SK-N-SH (cell line): ENCODE results near the gene ANLN. TPM values are rescaled to one million over a fixed set of nuclear protein-coding genes. Genes with fewer than 3 reads are reported as not detected.

Experiments used
- CTCF ChIA-PET: fragments of 300-600, 350-600 bp; formaldehyde crosslinking; extraction: SDS; loops from one replicate; lab custom pipeline; 2021; lab: Yijun Ruan, JAX
- POLR2A ChIA-PET: fragments of 350-600 bp; sonication (Branson Sonifier 250); formaldehyde crosslinking; extraction: SDS; loops from one replicate; lab custom pipeline; 2020; ENCODE audit warnings: antibody characterized with exemption, inconsistent platforms; lab: Yijun Ruan, JAX
- DNase-seq: peaks from one replicate; pipeline ENCODE4 v3.0.0; 2012
- H2AFZ ChIP-seq: fragments of 200-600 bp; sonication (generic); 2 replicates; pipeline ENCODE4 v1.8.1; 2016; ENCODE audit warnings: antibody characterized with exemption, mild to moderate bottlenecking, low read depth
- H3F3A ChIP-seq: fragments of 200-600 bp; sonication (generic); replicated peaks from 2 replicates; pipeline ENCODE3; 2016; ENCODE audit warnings: antibody characterized with exemption, mild to moderate bottlenecking; ENCODE audit not compliant: insufficient read depth
- H3K27ac ChIP-seq, 2 experiments: fragments of 200-500 bp in 1 of 2; fragments of 200-600 bp in 1 of 2; sonication (Bioruptor generic) in 1 of 2; sonication (generic), shearing (Covaris generic) in 1 of 2; 2 replicates each; pipeline versions ENCODE4 v1.5.1 to v1.6.1; 2014 to 2016; ENCODE audit warnings: low read depth in 2 of 2, inconsistent platforms in 1 of 2, low read length in 1 of 2, mild to moderate bottlenecking in 1 of 2, mixed read lengths in 1 of 2
- H3K27me3 ChIP-seq: fragments of 200-600 bp; sonication (generic), shearing (Covaris generic); 2 replicates; pipeline ENCODE4 v1.6.1; 2016; ENCODE audit warnings: mixed run types; ENCODE audit not compliant: insufficient read depth
- H3K36me3 ChIP-seq, 2 experiments: fragments of 200-500 bp in 1 of 2; fragments of 200-600 bp in 1 of 2; sonication (Bioruptor generic) in 1 of 2; sonication (generic) in 1 of 2; replicated peaks in 1 of 2; 2 replicates each; pipeline versions ENCODE3 to v1.5.1; 2014 to 2016; ENCODE audit warnings: low read length in 1 of 2, mild to moderate bottlenecking in 1 of 2; ENCODE audit not compliant: insufficient read depth in 2 of 2, control insufficient read depth in 1 of 2
- H3K4me1 ChIP-seq, 2 experiments: fragments of 200-500 bp in 1 of 2; fragments of 200-600 bp in 1 of 2; sonication (Bioruptor generic) in 1 of 2; sonication (generic), shearing (Covaris generic) in 1 of 2; 2 replicates each; pipeline versions ENCODE4 v1.5.1 to v1.6.1; 2014 to 2016; ENCODE audit warnings: low read depth in 1 of 2, low read length in 1 of 2, mixed run types in 1 of 2; ENCODE audit not compliant: insufficient read depth in 2 of 2, control insufficient read depth in 1 of 2
- H3K4me2 ChIP-seq: fragments of 200-600 bp; sonication (generic), shearing (Covaris generic); 2 replicates; pipeline ENCODE4 v1.6.1; 2017; ENCODE audit warnings: mixed run types
- H3K4me3 ChIP-seq, 2 experiments: fragments of 200-500 bp in 1 of 2; fragments of 200-600 bp in 1 of 2; sonication (Bioruptor generic) in 1 of 2; sonication (generic), shearing (Covaris generic) in 1 of 2; 2 replicates each; pipeline versions ENCODE4 v1.5.1 to v1.8.1; 2014 to 2016; ENCODE audit warnings: low read depth in 2 of 2, inconsistent platforms in 1 of 2, low read length in 1 of 2, mild to moderate bottlenecking in 1 of 2, mixed read lengths in 1 of 2, moderate library complexity in 1 of 2
- H3K79me2 ChIP-seq: fragments of 200-600 bp; sonication (generic); 2 replicates; pipeline ENCODE4 v1.8.1; 2017; ENCODE audit warnings: mild to moderate bottlenecking; ENCODE audit not compliant: insufficient read depth
- H3K9ac ChIP-seq: fragments of 200-600 bp; sonication (generic); 2 replicates; pipeline ENCODE4 v1.6.1; 2017; ENCODE audit warnings: mixed run types
- H3K9me2 ChIP-seq: fragments of 200-600 bp; sonication (generic); 2 replicates; pipeline ENCODE4 v1.6.1; 2017; ENCODE audit warnings: mixed run types
- H3K9me3 ChIP-seq: fragments of 200-600 bp; sonication (generic); 2 replicates; pipeline ENCODE4 v1.6.1; 2017; ENCODE audit warnings: mixed run types, mild to moderate bottlenecking, moderate library complexity
- H4K20me1 ChIP-seq: fragments of 200-600 bp; sonication (generic); 2 replicates; pipeline ENCODE4 v1.6.1; 2017; ENCODE audit warnings: mild to moderate bottlenecking, mixed run types; ENCODE audit not compliant: insufficient read depth
- CHD2 ChIP-seq: fragments of 150-350 bp; IDR thresholded peaks from 2 replicates; pipeline ENCODE4 v1.6.1; 2018; ENCODE audit warnings: low read length; ENCODE audit not compliant: partially characterized antibody
- EP300 ChIP-seq, 2 experiments: IDR thresholded peaks; 2 replicates each; pipeline versions ENCODE4 v1.4.0 to v1.6.1; 2012; ENCODE audit warnings: borderline replicate concordance in 1 of 2, low read depth in 1 of 2, low read length in 1 of 2
- EZH2phosphoT487 ChIP-seq: fragments of 200-600 bp; sonication (generic); IDR thresholded peaks from 2 replicates; pipeline ENCODE4 v1.6.1; 2017; ENCODE audit warnings: low read depth, mixed run types, mild to moderate bottlenecking, antibody characterized with exemption, moderate library complexity, borderline replicate concordance
- FOSL2 ChIP-seq: IDR thresholded peaks from 2 replicates; pipeline ENCODE4 v1.4.0; 2012; ENCODE audit warnings: low read depth, mild to moderate bottlenecking, moderate library complexity, borderline replicate concordance
- FOXJ3 ChIP-seq: sonication (generic); formaldehyde crosslinking; IDR thresholded peaks from 2 replicates; pipeline ENCODE4 v1.5.1; 2020; ENCODE audit warnings: mild to moderate bottlenecking, missing genetic modification reagents
- FOXM1 ChIP-seq: IDR thresholded peaks from 2 replicates; pipeline ENCODE4 v1.4.0; 2012; ENCODE audit warnings: low read depth, mild to moderate bottlenecking
- GABPA ChIP-seq: IDR thresholded peaks from 2 replicates; pipeline ENCODE4 v1.4.0; 2012; ENCODE audit warnings: low read depth, mild to moderate bottlenecking
- GATA2 ChIP-seq: sonication (generic); formaldehyde crosslinking; IDR thresholded peaks from 2 replicates; pipeline ENCODE4 v1.5.0; 2020; ENCODE audit warnings: mild to moderate bottlenecking, missing genetic modification reagents
- JUND ChIP-seq: IDR thresholded peaks from 2 replicates; pipeline ENCODE4 v1.4.0; 2012
- MXI1 ChIP-seq: IDR thresholded peaks from 2 replicates; pipeline ENCODE4 v1.6.1; 2012; ENCODE audit warnings: mild to moderate bottlenecking, low read depth, low read length, improper control_type of control experiment
- NFIC ChIP-seq: IDR thresholded peaks from 2 replicates; pipeline ENCODE4 v1.4.0; 2012; ENCODE audit warnings: borderline replicate concordance
- PBX3 ChIP-seq: IDR thresholded peaks from 2 replicates; pipeline ENCODE4; 2012
- POLR2AphosphoS5 ChIP-seq: IDR thresholded peaks from 2 replicates; pipeline ENCODE4 v1.6.1; 2012; ENCODE audit warnings: low read depth, low read length
- RAD21 ChIP-seq: IDR thresholded peaks from 2 replicates; pipeline ENCODE4 v1.6.1; 2012; ENCODE audit warnings: mild to moderate bottlenecking, low read length
- SMC3 ChIP-seq: IDR thresholded peaks from 2 replicates; pipeline ENCODE4 v1.6.1; 2012; ENCODE audit warnings: low read depth, low read length, improper control_type of control experiment
- TCF12 ChIP-seq: IDR thresholded peaks from 2 replicates; pipeline ENCODE4 v1.4.0; 2012
- USF1 ChIP-seq: IDR thresholded peaks from 2 replicates; pipeline ENCODE4 v1.4.0; 2012; ENCODE audit warnings: low read depth, borderline replicate concordance
- ZBTB33 ChIP-seq: IDR thresholded peaks from 2 replicates; pipeline ENCODE4 v1.4.0; 2012; ENCODE audit warnings: low read depth, borderline replicate concordance
- WGBS: methylation state at CpG from one replicate; pipeline ENCODE4 v1.1.6; 2017; ENCODE audit warnings: low lambda C conversion rate; 5-methylcytosine and 5-hydroxymethylcytosine counted together
- polyA plus RNA-seq, 3 experiments: library from polyadenylated mRNA; depleted of rRNA; stranded (reverse); fragments of >200 nt; gene quantifications; 2 replicates each; pipeline ENCODE4 v1.2.3, GENCODE V29; 2012
- TF ChIP-seq, protein P1 (sequence below): fragments of 200-600 bp; sonication (generic); IDR thresholded peaks from 2 replicates; pipeline ENCODE4 v1.6.1; 2017; ENCODE audit warnings: antibody characterized with exemption, mild to moderate bottlenecking, moderate library complexity
- TF ChIP-seq, protein P2 (sequence below): IDR thresholded peaks from 2 replicates; pipeline ENCODE4 v1.4.0; 2012; ENCODE audit warnings: low read depth

The ANLN gene
- polyA plus RNA-seq, 1 of the 3 experiments (the other 2 are of a cell fraction), result 17.1 TPM

- H4K20me1 ChIP-seq, result no peaks in the 10 kb centered on the region
- H2AFZ ChIP-seq, result no peak overlapping the region
- no peak overlapping the region for H3K9ac ChIP-seq
- H3K4me2 ChIP-seq, result no peak overlapping the region
- no peak overlapping the region for H3K27ac ChIP-seq
- POLR2A ChIA-PET, result interaction anchor here (0.5 to 0.7 kb wide), 2 partner anchors 39 to 365 kb away, joined by 3 read pairs; no protein-coding TSS in a partner anchor
- no peaks in the 10 kb centered on the region for H3K9me2 ChIP-seq
- no peak overlapping the region for H3K4me3 ChIP-seq
- peaks cover 1% of the 10 kb centered on the region for H3F3A ChIP-seq
- H3K9me3 ChIP-seq, result no peaks in the 10 kb centered on the region
- DNase-seq, result no peak
- CTCF ChIA-PET, result interaction anchor here (1.1 to 18.3 kb wide), 13 partner anchors 8 to 733 kb away, joined by 3 to 214 read pairs (median 5); no protein-coding TSS in a partner anchor
- no peaks in the 10 kb centered on the region for H3K36me3 ChIP-seq
- H3K27me3 ChIP-seq, result no peaks in the 10 kb centered on the region
- H3K79me2 ChIP-seq, result no peaks in the 10 kb centered on the region
- H3K4me1 ChIP-seq, result 0 out of 4 replicates have a peak, but pooled peaks cover 0 to 4% of the 10 kb centered on the region in 2 experiments
- TF ChIP-seq EP300 (IDR thresholded peaks at IDR 0.05; ENCODE audit: borderline replicate concordance in 1 of 2, low read depth in 1 of 2, low read length in 1 of 2), result no peak
- TF ChIP-seq FOXM1, result no peak
- TF ChIP-seq USF1, result no peak
- TF ChIP-seq RAD21, result no peak
- TF ChIP-seq FOSL2, result no peak
- no peak for TF ChIP-seq SMC3
- no peak for TF ChIP-seq EZH2phosphoT487
- no peak for TF ChIP-seq PBX3
Measured at GRCh38 chr7:36475011-36475342, 85.3 kb downstream of the ANLN start.

DNA sequence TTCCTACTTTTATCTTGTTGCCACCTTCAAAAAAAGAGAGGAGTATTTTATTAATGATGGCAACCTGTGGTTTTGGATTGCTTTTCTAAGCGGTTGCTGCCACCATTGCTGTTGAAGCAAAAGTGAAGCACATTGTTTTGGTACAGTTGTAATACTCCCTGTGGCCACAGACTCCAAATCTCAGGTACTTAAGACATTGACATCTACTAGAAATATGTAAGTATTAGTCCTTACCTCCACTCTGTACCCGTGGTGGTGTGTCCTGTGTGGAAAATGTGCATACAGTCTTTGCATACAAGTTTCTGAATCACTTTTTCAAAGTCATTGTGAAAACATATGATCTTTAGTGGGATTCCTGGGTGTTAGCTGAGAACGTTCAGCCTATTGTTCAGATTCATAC lies 85.7 kb downstream of the ANLN start:
- ChIA-PET CTCF (interaction anchor here (0.7 to 18.3 kb wide), 10 partner anchors 7 to 733 kb away, joined by 3 to 214 read pairs (median 4); no protein-coding TSS in a partner anchor), POLR2A (interaction anchor here (0.5 to 0.7 kb wide), 2 partner anchors 39 to 365 kb away, joined by 3 read pairs; no protein-coding TSS in a partner anchor)
- H3K79me2 ChIP-seq, result no peaks in the 10 kb centered on the region
- 65% methylated on average over 3 of the region's 3 CpGs for WGBS
- H2AFZ ChIP-seq, result no peak overlapping the region
- H3K9ac ChIP-seq, result no peak overlapping the region
- no peaks in the 10 kb centered on the region for H3K36me3 ChIP-seq
- H3K4me2 ChIP-seq, result no peak overlapping the region
- H3F3A ChIP-seq, result no peaks in the 10 kb centered on the region
- H3K9me2 ChIP-seq, result no peaks in the 10 kb centered on the region
- 0 out of 4 replicates have a peak, but pooled peaks cover 0 to 4% of the 10 kb centered on the region in 2 experiments for H3K4me1 ChIP-seq
- no peak for DNase-seq
- H3K27ac ChIP-seq, result no peak overlapping the region
- peaks cover under 1% of the 10 kb centered on the region; the same call in 1 of the 2 replicates for H3K27me3 ChIP-seq
- no peaks in the 10 kb centered on the region for H4K20me1 ChIP-seq
- no peaks in the 10 kb centered on the region for H3K9me3 ChIP-seq
- no peak for TF ChIP-seq POLR2AphosphoS5
- no peak for TF ChIP-seq CHD2
- TF ChIP-seq FOSL2, result no peak
- TF ChIP-seq, protein P1, sequence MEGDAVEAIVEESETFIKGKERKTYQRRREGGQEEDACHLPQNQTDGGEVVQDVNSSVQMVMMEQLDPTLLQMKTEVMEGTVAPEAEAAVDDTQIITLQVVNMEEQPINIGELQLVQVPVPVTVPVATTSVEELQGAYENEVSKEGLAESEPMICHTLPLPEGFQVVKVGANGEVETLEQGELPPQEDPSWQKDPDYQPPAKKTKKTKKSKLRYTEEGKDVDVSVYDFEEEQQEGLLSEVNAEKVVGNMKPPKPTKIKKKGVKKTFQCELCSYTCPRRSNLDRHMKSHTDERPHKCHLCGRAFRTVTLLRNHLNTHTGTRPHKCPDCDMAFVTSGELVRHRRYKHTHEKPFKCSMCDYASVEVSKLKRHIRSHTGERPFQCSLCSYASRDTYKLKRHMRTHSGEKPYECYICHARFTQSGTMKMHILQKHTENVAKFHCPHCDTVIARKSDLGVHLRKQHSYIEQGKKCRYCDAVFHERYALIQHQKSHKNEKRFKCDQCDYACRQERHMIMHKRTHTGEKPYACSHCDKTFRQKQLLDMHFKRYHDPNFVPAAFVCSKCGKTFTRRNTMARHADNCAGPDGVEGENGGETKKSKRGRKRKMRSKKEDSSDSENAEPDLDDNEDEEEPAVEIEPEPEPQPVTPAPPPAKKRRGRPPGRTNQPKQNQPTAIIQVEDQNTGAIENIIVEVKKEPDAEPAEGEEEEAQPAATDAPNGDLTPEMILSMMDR, result no peak
- TF ChIP-seq JUND, result no peak
- no peak for TF ChIP-seq MXI1
- no peak for TF ChIP-seq SMC3
- TF ChIP-seq GABPA, result no peak
- no peak for TF ChIP-seq ZBTB33
- no peak for TF ChIP-seq TCF12
- TF ChIP-seq, protein P2, sequence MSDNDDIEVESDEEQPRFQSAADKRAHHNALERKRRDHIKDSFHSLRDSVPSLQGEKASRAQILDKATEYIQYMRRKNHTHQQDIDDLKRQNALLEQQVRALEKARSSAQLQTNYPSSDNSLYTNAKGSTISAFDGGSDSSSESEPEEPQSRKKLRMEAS, result no peak
- TF ChIP-seq FOXM1, result no peak
- no peak for TF ChIP-seq PBX3
- TF ChIP-seq FOXJ3, result no peak
- TF ChIP-seq NFIC, result no peak
- TF ChIP-seq GATA2 (CRISPR knock-in tag), result no peak
- no peak overlapping the region for H3K4me3 ChIP-seq
